Stomach (tissue), 9 donors: ENCODE results near the gene STYXL1. TPM values are rescaled to one million over a fixed set of nuclear protein-coding genes. Genes with fewer than 3 reads are reported as not detected.
"Not testable (repeated sequence)": the region's sequence is repeated elsewhere in the genome, so short reads cannot be mapped to it uniquely, and the experiment has no call there.

ENCODE experiments used
- DNase-seq, 2 donors: peaks; one replicate each; pipeline versions ENCODE4 v3.0.0 to v3.0.0-alpha.2; 2013 to 2019
- H3K27ac ChIP-seq, 5 donors: fragments of 200-600 bp in 4 of 5; sonication (generic) in 4 of 5; one replicate each; pipeline ENCODE4 v1.5.1; 2013 to 2019; ENCODE audit warnings: mild to moderate bottlenecking in 1 of 5, moderate library complexity in 1 of 5
- H3K27me3 ChIP-seq, 3 donors: fragments of 200-600 bp; sonication (generic); one replicate each; pipeline ENCODE4 v1.5.1; 2017 to 2019; ENCODE audit warnings: mixed run types in 1 of 3
- H3K36me3 ChIP-seq, 4 donors: fragments of 200-600 bp; sonication (generic); 1 replicate in 3 of 4; 2 replicates in 1 of 4; pipeline ENCODE4 v1.5.1; 2016 to 2019
- H3K4me1 ChIP-seq, 4 donors: fragments of 200-600 bp; sonication (generic); one replicate each; pipeline ENCODE4 v1.5.1; 2016 to 2019
- H3K4me3 ChIP-seq, 4 donors: fragments of 200-600 bp; sonication (generic) in 3 of 4; one replicate each; pipeline ENCODE4 v1.5.1; 2016 to 2019; ENCODE audit warnings: mild to moderate bottlenecking in 1 of 4
- H3K9me3 ChIP-seq, 4 donors: fragments of 200-600 bp; sonication (generic); one replicate each; pipeline ENCODE4 v1.5.1; 2016 to 2019
- CTCF ChIP-seq, 7 experiments: fragments of 450-650 bp in 4 of 7; fragments of 200-600 bp in 3 of 7; sonication (generic) in 3 of 7; IDR thresholded peaks; one replicate each; pipeline ENCODE4 v1.5.1; 2016 to 2019; ENCODE audit warnings: antibody characterized with exemption in 7 of 7, control low read depth in 2 of 7, mild to moderate bottlenecking in 1 of 7
- EP300 ChIP-seq: sonication (generic); formaldehyde crosslinking; IDR thresholded peaks from one replicate; pipeline ENCODE4 v1.6.1; 2017; ENCODE audit warnings: antibody characterized with exemption
- POLR2A ChIP-seq, 4 donors: fragments of 450-650 bp; IDR thresholded peaks; one replicate each; pipeline ENCODE4 v1.6.1; 2016; ENCODE audit warnings: antibody characterized with exemption in 4 of 4, control low read depth in 2 of 4, mild to moderate bottlenecking in 1 of 4, moderate library complexity in 1 of 4
- POLR2AphosphoS5 ChIP-seq, 3 donors: sonication (generic); formaldehyde crosslinking; IDR thresholded peaks; one replicate each; pipeline ENCODE4 v1.6.1; 2016; ENCODE audit warnings: antibody characterized with exemption in 3 of 3
- WGBS, 5 donors: extraction: QIAGEN DNeasy Blood & Tissue Kit in 3 of 5; methylation state at CpG; one replicate each; pipeline versions ENCODE4 v1.1.5 to v1.1.7; 2013 to 2018; 5-methylcytosine and 5-hydroxymethylcytosine counted together
- intact Hi-C: fragments of 100-400 bp; cut with DNase I; formaldehyde crosslinking; loops from one replicate; pipeline ENCODE4 v1.15.1; 2023; ENCODE audit warnings: low total_unique reads
- polyA plus RNA-seq, 3 donors: library from polyadenylated mRNA; stranded (reverse); fragments of 200-250 nt; gene quantifications; one replicate each; pipeline ENCODE4 v1.2.3, GENCODE V29; 2013
- total RNA-seq, 5 donors: library from RNA; depleted of rRNA; stranded (reverse); fragments of >200 nt; gene quantifications; one replicate each; pipeline versions ENCODE4 v1.1.0 to v1.2.3, GENCODE V29; 2014 to 2016
- donor health status: healthy with polysubstance abuse.
- donor health status: Bipolar disorder and iron deficiency.
- donor health status: healthy.

Gene STYXL1
- total and polyA plus RNA-seq, 8 donors = 12.3 to 58.1 (median 33.4) TPM

- intact Hi-C loops = no loop called here
- Histone ChIP-seq H3K4me1 (peaks cover 0 to 7% (median 0%) of the 10 kb centered on the region in 4 donors), H3K27ac (peak overlapping the region; percentile 6 to 62 (median 51)), H3K9me3 (no peaks in the 10 kb centered on the region), H3K27me3 (no peaks in the 10 kb centered on the region), H3K4me3 (no peak overlapping the region), H3K36me3 (no peaks in the 10 kb centered on the region)
- peak; percentile 60 to 81 for DNase-seq
- TF ChIP-seq POLR2AphosphoS5 (IDR thresholded peaks at IDR 0.05) (peak in 1 of 3 donors; percentile 32), CTCF (IDR thresholded peaks at IDR 0.05) (no peak)
- WGBS, 5 donors = 50 to 66% (median 57%) methylated on average over 9 to 10 of the region's 10 CpGs
Measured at GRCh38 chr7:76089865-76090475, 42.2 kb upstream of the STYXL1 start.

GRCh38 chr7:76087362-76087791 lies 39.6 kb upstream of the STYXL1 start:
- H3K36me3 ChIP-seq, H3K27me3 ChIP-seq, H3K4me3 ChIP-seq, H3K9me3 ChIP-seq, H3K27ac ChIP-seq, H3K4me1 ChIP-seq, intact Hi-C loops: not testable (repeated sequence)
- peak in 1 of 2 donors; percentile 33 for DNase-seq
- WGBS, 5 donors = 26 to 33% (median 28%) methylated on average over 5 of the region's 5 CpGs

GRCh38 chr7:76086070-76086469 lies 38.3 kb upstream of the STYXL1 start:
- Histone ChIP-seq H3K27me3 (no peaks in the 10 kb centered on the region), H3K36me3 (no peaks in the 10 kb centered on the region), H3K4me1 (peaks cover 0 to 7% (median 0%) of the 10 kb centered on the region in 4 donors), H3K9me3 (no peaks in the 10 kb centered on the region), H3K27ac (no peak overlapping the region), H3K4me3 (no peak overlapping the region)
- WGBS, 5 donors = 84 to 98% (median 93%) methylated on average over 4 of the region's 4 CpGs
- no peak for DNase-seq
- TF ChIP-seq POLR2A (IDR thresholded peaks at IDR 0.05) (no peak), POLR2AphosphoS5 (IDR thresholded peaks at IDR 0.05) (no peak), CTCF (IDR thresholded peaks at IDR 0.05) (no peak), EP300 (no peak)
- intact Hi-C loops = no loop called here

GRCh38 chr7:76084115-76084514 lies 36.3 kb upstream of the STYXL1 start:
- H3K9me3 ChIP-seq, H3K4me3 ChIP-seq, H3K27ac ChIP-seq, H3K36me3 ChIP-seq, DNase-seq, H3K4me1 ChIP-seq, intact Hi-C loops, H3K27me3 ChIP-seq: not testable (repeated sequence)
- WGBS, 5 donors = 81 to 88% (median 85%) methylated on average over 2 of the region's 2 CpGs

GRCh38 chr7:76080204-76080603 lies 32.4 kb upstream of the STYXL1 start:
- Histone ChIP-seq H3K27me3 (no peaks in the 10 kb centered on the region), H3K9me3 (no peaks in the 10 kb centered on the region), H3K27ac (no peak overlapping the region), H3K36me3 (no peaks in the 10 kb centered on the region), H3K4me1 (no peaks in the 10 kb centered on the region), H3K4me3 (no peak overlapping the region)
- intact Hi-C loops = no loop called here
- no peak for TF ChIP-seq CTCF (IDR thresholded peaks at IDR 0.05)
- 75 to 86% (median 83%) methylated on average over 5 of the region's 5 CpGs for WGBS, 5 donors
- DNase-seq = no peak
